Right cardiac atrium (tissue), 5 donors: ENCODE results near the gene PICALM. TPM values are rescaled to one million over a fixed set of nuclear protein-coding genes. Genes with fewer than 3 reads are reported as not detected.

ENCODE experiments used
- ATAC-seq, 2 donors: fragments of 200-7000 bp; cut with Tn5 transposase; one replicate each; pipeline versions ENCODE4 v1.8.0 to v1.9.1; 2020; ENCODE audit warnings: moderate library complexity in 2 of 2, mild to moderate bottlenecking in 1 of 2
- DNase-seq, 3 donors: peaks; one replicate each; pipeline ENCODE4 v3.0.0-alpha.2; 2020
- H3K27ac ChIP-seq: one replicate; pipeline ENCODE4 v1.5.1; 2013; ENCODE audit warnings: mild to moderate bottlenecking, low read length, control low read depth, moderate library complexity
- H3K27me3 ChIP-seq: one replicate; pipeline ENCODE4 v1.6.1; 2013; ENCODE audit not compliant: control insufficient read depth, insufficient read depth
- H3K4me1 ChIP-seq: one replicate; pipeline ENCODE4 v1.6.1; 2013; ENCODE audit warnings: low read length; ENCODE audit not compliant: control insufficient read depth, insufficient read depth
- H3K4me3 ChIP-seq: one replicate; pipeline ENCODE4 v1.5.1; 2013; ENCODE audit warnings: low read length, control low read depth
- H3K9me3 ChIP-seq: one replicate; pipeline ENCODE4 v1.6.1; 2013; ENCODE audit warnings: low read length; ENCODE audit not compliant: control insufficient read depth
- WGBS: extraction: QIAGEN DNeasy Blood & Tissue Kit; methylation state at CpG from one replicate; pipeline ENCODE4 v1.1.7; 2013; 5-methylcytosine and 5-hydroxymethylcytosine counted together
- intact Hi-C, 4 donors: fragments of 100-400 bp; cut with DNase I; formaldehyde crosslinking; loops; one replicate each; pipeline versions ENCODE4 v1.11.0 to v1.14.0; 2022 to 2023
- polyA plus RNA-seq: library from polyadenylated mRNA; stranded (reverse); fragments of 200-250 nt; gene quantifications from one replicate; pipeline ENCODE4 v1.2.3, GENCODE V29; 2013
- total RNA-seq, 4 donors: library from RNA; stranded (reverse); fragmentation: NEBNext Ultra II Directional; extraction: Animal tissue kit (Norgen Biotek cat#: 25700); gene quantifications; one replicate each; pipeline ENCODE4 v1.2.1, GENCODE V29; 2021
- donor health status: healthy with polysubstance abuse.
- donor health status: DM: no; HTN: yes; CAD: no.
- donor health status: DM: no; HTN: no; CAD: no.
- donor health status: DM: no; HTN: yes; CAD: no; lungs with severe emphysema.
- donor health status: DM: yes; HTN: yes; CAD: no.

PICALM gene
- total and polyA plus RNA-seq, 5 donors: 62.8 to 298 (median 175) TPM

- Histone ChIP-seq H3K4me3 (no peak overlapping the region), H3K4me1 (peaks cover 7% of the 10 kb centered on the region), H3K27me3 (no peaks in the 10 kb centered on the region), H3K27ac (no peak overlapping the region), H3K9me3 (no peaks in the 10 kb centered on the region)
- WGBS: 95% methylated on average over 3 of the region's 3 CpGs
- ATAC-seq (no peak), DNase-seq (no peak)
- intact Hi-C loops: no loop called here
These were observed 117.3 kb downstream of the PICALM start for GRCh38 chr11:85951428-85952107.

GRCh38 chr11:85951049-85951405 is 117.9 kb downstream of the PICALM start:
- Histone ChIP-seq H3K27ac (no peak overlapping the region), H3K27me3 (no peaks in the 10 kb centered on the region), H3K4me3 (no peak overlapping the region), H3K9me3 (no peaks in the 10 kb centered on the region), H3K4me1 (peaks cover 7% of the 10 kb centered on the region)
- ATAC-seq (peak in 1 of 2 donors; percentile 4), DNase-seq (no peak)
- intact Hi-C loops: no loop called here
- 94% methylated on average over 4 of the region's 4 CpGs for WGBS

GRCh38 chr11:85950317-85951048 is 118.4 kb downstream of the PICALM start:
- H3K27ac ChIP-seq: no peak overlapping the region
- no peaks in the 10 kb centered on the region for H3K27me3 ChIP-seq
- WGBS: 96% methylated on average over 8 of the region's 8 CpGs
- H3K4me1 ChIP-seq: peaks cover 10% of the 10 kb centered on the region
- DNase-seq: no peak
- no peak for ATAC-seq
- H3K9me3 ChIP-seq: no peaks in the 10 kb centered on the region
- intact Hi-C loops: no loop called here
- H3K4me3 ChIP-seq: no peak overlapping the region

DNA sequence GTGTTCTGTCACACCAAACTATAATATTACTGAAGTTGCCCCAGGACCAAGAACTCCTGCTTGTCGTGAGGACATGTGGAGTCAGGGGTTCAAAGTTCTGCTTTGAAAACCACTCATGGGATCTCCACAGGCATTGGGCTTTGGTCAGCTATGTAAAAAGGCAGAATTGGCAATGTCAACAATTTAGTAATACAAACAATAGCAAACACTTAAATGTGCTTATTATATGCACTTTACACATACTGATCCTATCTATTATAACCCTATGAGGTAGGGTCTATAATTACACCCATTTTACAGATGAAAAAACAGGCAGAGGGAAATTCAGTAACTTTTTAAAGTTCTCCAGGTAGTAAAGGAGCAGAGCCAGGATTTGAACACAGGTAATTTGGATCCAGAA is 119.1 kb downstream of the PICALM start:
- H3K9me3 ChIP-seq: no peaks in the 10 kb centered on the region
- H3K4me1 ChIP-seq: peaks cover 10% of the 10 kb centered on the region
- H3K27me3 ChIP-seq: no peaks in the 10 kb centered on the region
- intact Hi-C loops: loop anchor here in 2 of 4 donors (10.0 kb wide), 2 partner anchors 65 to 265 kb away; no protein-coding TSS in a partner anchor
- WGBS: 88% methylated on average over 1 of the region's 1 CpG
- H3K4me3 ChIP-seq: no peak overlapping the region
- DNase-seq (no peak), ATAC-seq (no peak)
- no peak overlapping the region for H3K27ac ChIP-seq

GRCh38 chr11:85948884-85949283 is 120.0 kb downstream of the PICALM start:
- Histone ChIP-seq H3K4me3 (no peak overlapping the region), H3K9me3 (no peaks in the 10 kb centered on the region), H3K4me1 (peaks cover 7% of the 10 kb centered on the region), H3K27me3 (no peaks in the 10 kb centered on the region), H3K27ac (no peak overlapping the region)
- ATAC-seq: no peak
- no peak for DNase-seq
- intact Hi-C loops: loop anchor here in 2 of 4 donors (10.0 kb wide), 2 partner anchors 66 to 266 kb away; no protein-coding TSS in a partner anchor
- WGBS: 89% methylated on average over 2 of the region's 2 CpGs

DNA sequence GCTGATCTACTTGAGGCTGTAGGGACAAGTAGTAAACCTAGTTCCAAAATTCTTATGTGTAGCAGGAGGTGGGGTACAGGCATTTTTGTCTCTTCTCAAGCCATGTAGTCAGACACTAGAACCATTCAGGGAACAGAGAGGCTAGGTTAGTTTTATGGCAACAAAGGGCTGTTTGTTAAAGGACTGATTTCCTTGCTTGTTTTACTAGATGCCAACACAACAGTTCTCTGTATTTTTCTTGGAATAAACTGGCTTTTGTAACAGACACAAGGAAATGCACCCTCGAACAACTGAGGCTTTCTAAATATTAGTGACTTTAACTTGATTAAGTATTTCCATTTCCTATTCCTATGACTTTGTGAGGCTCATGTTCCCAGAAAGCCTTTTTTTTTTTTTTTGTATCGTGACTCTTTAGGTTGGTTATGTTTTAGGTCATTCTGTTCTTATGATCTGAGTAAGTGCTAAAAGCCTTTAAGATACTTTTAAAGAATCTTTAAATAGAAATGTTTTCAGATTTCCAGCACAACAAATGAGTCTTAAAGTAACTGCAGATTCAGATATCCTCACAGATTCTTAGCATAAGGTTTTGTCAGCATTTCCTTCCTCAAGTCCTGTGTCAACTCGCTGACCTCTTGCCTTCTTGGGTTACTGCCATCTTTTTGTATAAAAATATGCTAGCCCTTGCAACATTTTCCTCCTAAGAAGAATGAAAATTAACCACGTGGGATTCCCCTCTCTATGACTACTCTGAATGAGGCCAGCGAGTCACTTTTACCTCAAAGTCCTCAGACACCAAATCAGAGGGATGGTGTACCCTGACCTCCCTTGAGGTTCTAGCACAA is 121.2 kb downstream of the PICALM start:
- ATAC-seq (peak; percentile 75 to 80), DNase-seq (no peak)
- Histone ChIP-seq H3K4me1 (peaks cover 7% of the 10 kb centered on the region), H3K27me3 (no peaks in the 10 kb centered on the region), H3K4me3 (no peak overlapping the region), H3K27ac (peak overlapping the region; percentile 77), H3K9me3 (no peaks in the 10 kb centered on the region)
- intact Hi-C loops: loop anchor here in 2 of 4 donors (10.0 kb wide), 2 partner anchors 67 to 267 kb away; no protein-coding TSS in a partner anchor
- 23% methylated on average over 5 of the region's 5 CpGs for WGBS

DNA sequence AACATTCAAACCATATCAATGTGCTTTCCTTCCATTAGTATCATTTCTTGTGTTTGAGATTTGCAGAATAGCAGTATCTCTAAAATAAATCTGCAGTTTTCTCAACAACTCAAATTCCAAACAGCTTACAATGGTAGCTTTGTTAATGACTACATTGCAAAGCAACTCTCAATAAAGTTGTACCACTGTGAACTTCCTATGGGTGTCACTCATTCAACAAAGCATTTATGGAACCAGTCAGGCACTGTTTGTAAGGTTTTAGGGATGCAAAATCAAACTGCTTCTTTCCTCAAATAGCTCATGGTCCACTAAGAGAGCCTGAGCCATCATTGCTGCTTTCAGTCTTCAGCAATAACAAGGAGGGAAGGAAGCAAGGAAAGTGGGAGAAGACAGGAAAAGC is 122.7 kb downstream of the PICALM start:
- Histone ChIP-seq H3K9me3 (no peaks in the 10 kb centered on the region), H3K27me3 (no peaks in the 10 kb centered on the region), H3K27ac (peak overlapping the region; percentile 25), H3K4me3 (no peak overlapping the region), H3K4me1 (peaks cover 7% of the 10 kb centered on the region)
- ATAC-seq: no peak
- intact Hi-C loops: loop anchor here in 2 of 4 donors (10.0 kb wide), 2 partner anchors 69 to 269 kb away; no protein-coding TSS in a partner anchor
- no peak for DNase-seq

- Histone ChIP-seq H3K27ac (no peak overlapping the region), H3K4me1 (peaks cover 7% of the 10 kb centered on the region), H3K4me3 (no peak overlapping the region), H3K27me3 (no peaks in the 10 kb centered on the region), H3K9me3 (no peaks in the 10 kb centered on the region)
- DNase-seq: no peak
- intact Hi-C loops: loop anchor here in 2 of 4 donors (10.0 kb wide), 2 partner anchors 69 to 269 kb away; no protein-coding TSS in a partner anchor
- no peak for ATAC-seq
These were observed 123.1 kb downstream of the PICALM start for GRCh38 chr11:85945788-85946187.

GRCh38 chr11:85945296-85945695 is 123.6 kb downstream of the PICALM start:
- ATAC-seq (no peak), DNase-seq (no peak)
- no peaks in the 10 kb centered on the region for H3K9me3 ChIP-seq
- 94% methylated on average over 2 of the region's 2 CpGs for WGBS
- H3K27me3 ChIP-seq: no peaks in the 10 kb centered on the region
- H3K4me1 ChIP-seq: peaks cover 7% of the 10 kb centered on the region
- intact Hi-C loops: loop anchor here in 2 of 4 donors (10.0 kb wide), 2 partner anchors 70 to 270 kb away; no protein-coding TSS in a partner anchor
- no peak overlapping the region for H3K4me3 ChIP-seq
- H3K27ac ChIP-seq: no peak overlapping the region

DNA sequence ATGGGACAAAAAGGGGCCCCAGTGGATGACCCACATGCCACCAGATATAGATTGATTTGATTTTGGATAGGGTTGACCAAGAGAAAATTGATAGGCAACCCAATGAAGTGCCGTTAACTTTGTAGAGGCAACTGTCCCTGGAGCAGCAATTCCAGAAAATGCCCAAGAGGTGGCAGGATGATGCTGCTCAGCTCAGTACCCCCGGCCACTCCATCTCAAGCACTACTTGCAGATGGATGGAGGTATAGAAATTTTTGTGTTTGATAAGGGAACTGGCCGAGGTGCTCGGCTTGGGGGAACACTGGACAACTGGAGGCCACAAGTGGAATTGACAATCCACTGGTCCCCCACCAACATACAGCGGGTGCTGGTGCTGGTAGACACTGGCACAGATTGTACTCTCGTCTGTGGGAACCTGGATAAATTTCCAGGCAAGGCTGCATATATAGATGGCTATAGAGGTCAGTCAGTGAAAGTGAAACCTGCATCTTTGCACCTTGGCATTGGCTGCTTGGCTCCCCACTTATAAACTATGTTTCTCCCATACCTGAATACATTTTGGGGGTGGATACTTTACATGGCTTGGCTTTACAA is 127.4 kb downstream of the PICALM start:
- Histone ChIP-seq H3K27me3 (no peaks in the 10 kb centered on the region), H3K27ac (no peak overlapping the region), H3K4me3 (no peak overlapping the region), H3K9me3 (no peaks in the 10 kb centered on the region), H3K4me1 (peaks cover 3% of the 10 kb centered on the region)
- 17% methylated on average over 6 of the region's 6 CpGs for WGBS
- intact Hi-C loops: loop anchor here in 3 of 4 donors (2.0 to 10.0 kb wide), 5 partner anchors 73 to 351 kb away; no protein-coding TSS in a partner anchor
- peak; percentile 41 to 71 (median 53) for DNase-seq
- peak; percentile 75 to 77 for ATAC-seq
